Activated T-cell treated with anti-CD3 and anti-CD28 coated beads, Interleukin-2, amount 50 U/mL, for 24 hours (primary cell): ENCODE data around the gene ZNF107.

Source experiments
- DNase-seq: peaks from one replicate; pipeline ENCODE4 v3.0.0-alpha.2; 2020
- H3K27ac Mint-ChIP-seq: 2 replicates; pipeline ENCODE4 v1.8.0; 2020; ENCODE audit warnings: mild to moderate bottlenecking, mixed read lengths
- H3K27me3 Mint-ChIP-seq: 2 replicates; pipeline ENCODE4 v1.8.0; 2020; ENCODE audit warnings: mixed read lengths
- H3K36me3 Mint-ChIP-seq: 2 replicates; pipeline ENCODE4 v1.8.0; 2020; ENCODE audit warnings: low read depth, mixed read lengths
- H3K4me1 Mint-ChIP-seq: 2 replicates; pipeline ENCODE4 v1.8.0; 2020; ENCODE audit warnings: low read depth, mixed read lengths
- H3K4me3 Mint-ChIP-seq: 2 replicates; pipeline ENCODE4 v1.8.0; 2020; ENCODE audit warnings: mild to moderate bottlenecking, moderate library complexity, mixed read lengths
- H3K9me3 Mint-ChIP-seq: 2 replicates; pipeline ENCODE4 v1.8.0; 2020; ENCODE audit warnings: mixed read lengths

ZNF107 gene

DNA sequence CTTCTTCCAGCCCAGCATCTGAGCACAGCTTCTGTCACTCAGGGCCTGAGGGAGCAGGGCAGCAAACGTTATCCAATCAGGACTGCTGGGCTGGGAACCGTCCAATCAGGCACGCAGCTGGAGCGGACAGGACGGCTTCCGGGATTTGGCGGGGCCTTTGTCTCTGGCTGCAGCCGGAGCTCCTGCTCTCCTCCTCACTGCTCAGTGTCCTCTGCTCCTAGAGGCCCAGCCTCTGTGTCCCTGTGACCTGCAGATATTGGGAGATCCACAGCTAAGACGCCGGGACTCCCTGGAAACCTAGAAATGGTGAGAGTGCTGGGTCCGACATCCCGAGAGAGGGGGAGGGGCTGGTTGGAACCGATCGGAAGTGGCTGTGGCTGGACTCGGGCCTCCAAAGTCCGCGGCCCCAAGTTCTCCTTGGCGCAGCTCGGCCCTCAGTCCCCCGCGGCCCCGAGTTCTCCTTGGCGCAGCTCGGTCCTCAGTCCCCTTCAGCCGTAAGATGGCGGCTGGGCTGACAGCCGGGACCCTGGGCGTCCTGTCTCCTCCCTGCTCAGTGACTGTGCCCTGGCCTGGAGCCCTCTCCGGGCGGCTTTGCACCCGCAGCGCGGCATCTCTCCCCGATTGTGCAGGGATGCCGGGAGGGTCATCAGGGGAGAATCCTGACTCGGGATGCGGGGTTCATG is at the start of gene ZNF107:
ZNF107 (plus strand) TSS at position 154 of the 683 bp plus-strand sequence; CDS start at position 304, 150 bp downstream.
- peaks cover 62% of the 10 kb centered on the region for H3K36me3 Mint-ChIP-seq

DNA sequence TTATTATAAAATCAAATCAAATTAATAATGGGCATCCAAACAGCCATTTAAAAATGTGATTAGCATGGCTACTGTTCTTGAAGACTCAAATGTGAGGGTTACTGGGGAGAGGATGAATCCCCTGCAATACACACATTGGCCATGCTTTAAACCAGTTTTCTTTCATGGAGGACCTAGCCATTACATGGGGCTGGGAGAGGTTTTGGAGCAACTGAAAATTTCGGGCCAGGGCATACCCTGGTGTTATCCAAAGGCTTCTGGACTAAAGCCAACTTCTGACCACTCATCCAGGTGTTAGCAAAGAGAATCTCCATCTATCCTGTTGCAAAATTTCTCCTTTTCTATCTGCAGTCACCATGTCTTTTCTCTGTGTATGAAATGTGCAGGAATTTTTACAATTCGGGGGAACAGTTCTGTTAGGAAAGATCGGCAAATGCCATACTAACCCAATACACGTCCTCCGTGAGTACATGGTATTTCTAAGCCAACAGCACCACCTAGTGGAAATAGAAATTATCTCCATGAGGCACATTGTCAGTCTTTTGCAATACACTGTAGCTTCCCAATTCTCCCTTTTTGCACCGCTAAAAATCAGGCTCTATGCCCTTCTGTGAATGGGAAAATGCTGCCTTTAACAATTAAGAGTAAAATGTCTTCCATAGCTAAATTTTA is 47.0 kb upstream of the ZNF107 start:
- DNase-seq: no peak
- Mint-ChIP-seq H3K9me3 (peaks cover 22% of the 10 kb centered on the region), H3K4me3 (no peak overlapping the region), H3K27me3 (no peaks in the 10 kb centered on the region), H3K27ac (no peak overlapping the region), H3K36me3 (no peaks in the 10 kb centered on the region), H3K4me1 (peaks cover 1% of the 10 kb centered on the region)

More for the DNA sequence above, at the start of gene ZNF107:
- Mint-ChIP-seq H3K4me1 (peaks cover 50% of the 10 kb centered on the region), H3K27me3 (no peaks in the 10 kb centered on the region), H3K27ac (peak within 1 kb of the TSS; percentile 96), H3K9me3 (peaks cover 16% of the 10 kb centered on the region), H3K4me3 (peak within 1 kb of the TSS; percentile 97)
- peak; percentile 86 for DNase-seq

GRCh38 chr7:64619705-64620104 is 46.2 kb upstream of the ZNF107 start:
- no peak overlapping the region for H3K27ac Mint-ChIP-seq
- peaks cover 1% of the 10 kb centered on the region for H3K4me1 Mint-ChIP-seq
- H3K36me3 Mint-ChIP-seq: no peaks in the 10 kb centered on the region
- no peak overlapping the region for H3K4me3 Mint-ChIP-seq
- no peak for DNase-seq
- no peaks in the 10 kb centered on the region for H3K27me3 Mint-ChIP-seq
- H3K9me3 Mint-ChIP-seq: peaks cover 22% of the 10 kb centered on the region

GRCh38 chr7:64621656-64622055 is 44.3 kb upstream of the ZNF107 start:
- Mint-ChIP-seq H3K36me3 (no peaks in the 10 kb centered on the region), H3K27me3 (no peaks in the 10 kb centered on the region), H3K27ac (no peak overlapping the region), H3K4me3 (no peak overlapping the region), H3K4me1 (peaks cover 4% of the 10 kb centered on the region), H3K9me3 (peaks cover 22% of the 10 kb centered on the region)
- no peak for DNase-seq

DNA sequence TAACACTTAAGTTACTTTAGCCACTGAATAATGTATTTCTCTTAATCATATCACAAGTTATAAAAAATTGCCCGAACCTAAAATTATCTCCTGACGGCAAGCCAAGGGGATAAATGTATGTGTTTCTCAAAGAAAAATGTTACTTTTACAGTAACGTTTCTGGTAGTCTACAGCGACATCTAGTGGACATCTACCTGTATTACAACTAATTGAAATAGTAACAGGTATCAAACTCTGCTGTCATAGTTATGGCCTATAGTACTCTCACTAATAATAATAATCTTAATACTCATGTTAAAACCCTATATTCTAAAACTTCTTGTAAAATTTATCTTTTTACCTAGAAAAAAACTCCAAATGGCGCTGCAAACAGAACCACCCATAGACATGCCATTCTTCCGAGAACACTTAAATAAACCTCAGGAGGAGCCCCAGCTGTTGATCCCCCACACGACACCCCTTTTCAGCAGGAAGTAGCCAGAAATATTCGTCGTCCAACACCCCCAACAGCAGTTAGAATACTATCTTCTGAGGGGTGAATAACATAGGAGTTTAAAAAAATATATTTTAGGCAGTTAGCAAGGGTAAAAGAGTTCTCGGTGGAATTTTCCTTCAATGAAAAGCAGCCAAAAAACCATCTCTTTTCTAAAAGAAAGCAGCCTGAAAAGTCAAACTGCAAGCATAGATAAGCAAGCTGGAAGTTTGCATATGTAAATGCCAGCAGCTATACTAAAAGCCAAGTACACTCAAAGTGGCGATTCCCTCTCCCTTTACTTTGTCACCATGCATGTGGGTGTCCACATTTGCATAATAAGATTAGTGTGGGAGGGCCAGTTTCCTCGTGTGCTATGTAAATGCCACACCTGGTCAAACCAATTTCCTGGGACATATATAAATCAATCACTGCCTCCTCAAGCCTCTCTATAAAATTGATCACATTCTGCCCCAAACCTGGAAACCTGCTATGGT is 40.5 kb upstream of the ZNF107 start:
- Mint-ChIP-seq H3K9me3 (peaks cover 6% of the 10 kb centered on the region), H3K36me3 (no peaks in the 10 kb centered on the region), H3K4me1 (peaks cover 3% of the 10 kb centered on the region), H3K4me3 (no peak overlapping the region), H3K27me3 (no peaks in the 10 kb centered on the region), H3K27ac (no peak overlapping the region)
- no peak for DNase-seq

DNA sequence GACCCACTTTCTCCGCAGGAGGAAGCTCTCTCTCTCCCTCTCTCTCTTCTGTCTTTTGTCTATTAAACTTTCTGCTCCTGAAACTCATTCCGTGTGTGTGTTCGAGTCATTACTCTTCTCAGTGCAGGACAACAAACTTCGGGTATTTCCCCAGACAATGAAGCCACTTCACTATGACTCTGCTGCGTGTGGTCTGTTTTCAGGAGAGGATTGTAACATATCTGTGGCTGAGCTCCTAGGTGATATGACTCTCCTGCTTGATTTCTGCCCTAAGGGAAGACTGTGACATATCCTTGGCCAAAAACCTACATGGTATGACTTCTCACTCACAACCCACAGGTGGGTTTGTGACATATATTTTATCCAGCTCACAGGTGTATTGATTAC is 39.9 kb upstream of the ZNF107 start:
- no peak for DNase-seq
- Mint-ChIP-seq H3K9me3 (peaks cover 3% of the 10 kb centered on the region), H3K27me3 (no peaks in the 10 kb centered on the region), H3K36me3 (no peaks in the 10 kb centered on the region), H3K27ac (no peak overlapping the region), H3K4me1 (peaks cover 3% of the 10 kb centered on the region), H3K4me3 (no peak overlapping the region)

DNA sequence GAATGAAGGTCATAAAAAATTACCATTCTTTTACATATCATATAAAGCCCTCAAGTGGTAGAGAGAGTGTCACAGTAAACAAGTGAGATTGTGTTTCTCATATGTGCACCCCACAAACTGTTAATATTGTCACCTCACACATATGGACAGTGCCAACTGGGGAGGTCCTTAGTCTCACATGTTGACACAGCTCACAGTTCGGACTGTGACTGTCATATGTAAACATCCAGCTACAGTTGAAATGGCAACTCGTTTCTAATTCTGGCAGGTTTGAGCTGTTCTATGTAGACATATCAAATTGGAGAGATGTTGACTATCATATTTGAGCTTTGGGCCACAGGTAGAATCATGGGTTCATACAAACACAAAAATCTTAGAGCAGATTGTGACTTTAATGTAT is 39.4 kb upstream of the ZNF107 start:
- H3K4me1 Mint-ChIP-seq: peaks cover 3% of the 10 kb centered on the region
- H3K36me3 Mint-ChIP-seq: no peaks in the 10 kb centered on the region
- no peaks in the 10 kb centered on the region for H3K27me3 Mint-ChIP-seq
- no peak for DNase-seq
- peaks cover 3% of the 10 kb centered on the region for H3K9me3 Mint-ChIP-seq
- H3K27ac Mint-ChIP-seq: no peak overlapping the region
- no peak overlapping the region for H3K4me3 Mint-ChIP-seq

GRCh38 chr7:64628192-64628591 is 37.7 kb upstream of the ZNF107 start:
- H3K27ac Mint-ChIP-seq: no peak overlapping the region
- no peaks in the 10 kb centered on the region for H3K36me3 Mint-ChIP-seq
- no peaks in the 10 kb centered on the region for H3K9me3 Mint-ChIP-seq
- H3K27me3 Mint-ChIP-seq: no peaks in the 10 kb centered on the region
- peaks cover 3% of the 10 kb centered on the region for H3K4me1 Mint-ChIP-seq
- no peak for DNase-seq
- no peak overlapping the region for H3K4me3 Mint-ChIP-seq

DNA sequence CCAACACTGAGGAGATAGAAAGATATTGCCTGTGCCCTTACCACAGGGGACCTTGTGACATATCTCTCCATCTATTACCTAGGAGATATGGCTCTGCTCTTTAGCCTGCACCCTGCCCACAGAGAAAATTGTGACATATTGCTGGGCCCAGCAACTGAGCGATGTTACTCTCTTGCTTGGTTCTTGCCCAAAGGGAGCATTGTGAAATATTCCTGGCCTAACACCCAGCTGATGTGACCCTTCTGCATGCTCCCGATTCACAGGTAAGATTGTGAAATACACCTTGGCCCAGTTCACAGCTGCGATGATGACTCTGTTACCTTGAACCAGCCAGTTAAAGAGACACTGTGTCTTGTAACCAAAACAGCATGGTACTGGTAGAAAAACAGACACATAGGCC is 37.2 kb upstream of the ZNF107 start:
- no peak overlapping the region for H3K27ac Mint-ChIP-seq
- H3K4me1 Mint-ChIP-seq: peaks cover 3% of the 10 kb centered on the region
- DNase-seq: no peak
- no peaks in the 10 kb centered on the region for H3K9me3 Mint-ChIP-seq
- H3K36me3 Mint-ChIP-seq: no peaks in the 10 kb centered on the region
- no peaks in the 10 kb centered on the region for H3K27me3 Mint-ChIP-seq
- no peak overlapping the region for H3K4me3 Mint-ChIP-seq

GRCh38 chr7:64630496-64630895 is 35.4 kb upstream of the ZNF107 start:
- H3K4me1 Mint-ChIP-seq: peaks cover 3% of the 10 kb centered on the region
- no peaks in the 10 kb centered on the region for H3K27me3 Mint-ChIP-seq
- no peaks in the 10 kb centered on the region for H3K36me3 Mint-ChIP-seq
- no peak overlapping the region for H3K27ac Mint-ChIP-seq
- no peaks in the 10 kb centered on the region for H3K9me3 Mint-ChIP-seq
- H3K4me3 Mint-ChIP-seq: no peak overlapping the region
- no peak for DNase-seq

DNA sequence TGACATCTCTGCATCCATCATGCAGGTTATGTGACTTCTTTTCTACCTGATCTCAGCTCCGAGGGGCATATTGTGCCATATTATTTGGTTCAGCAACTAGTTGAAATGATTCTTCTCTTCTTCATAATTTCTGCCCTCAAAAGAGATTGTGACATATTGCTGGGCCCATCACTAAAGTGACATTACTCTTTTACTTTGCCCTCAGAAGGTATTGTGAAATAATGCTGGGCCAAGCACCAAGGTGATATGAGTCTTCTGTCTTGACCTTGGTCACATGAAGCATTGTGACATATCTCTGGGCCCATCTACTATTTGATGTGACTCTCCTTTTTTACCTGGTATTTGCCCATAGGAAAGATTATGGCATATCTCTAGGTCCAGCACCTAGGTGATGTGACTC is 33.9 kb upstream of the ZNF107 start:
- no peaks in the 10 kb centered on the region for H3K9me3 Mint-ChIP-seq
- no peak for DNase-seq
- no peak overlapping the region for H3K27ac Mint-ChIP-seq
- H3K36me3 Mint-ChIP-seq: no peaks in the 10 kb centered on the region
- H3K4me3 Mint-ChIP-seq: no peak overlapping the region
- no peaks in the 10 kb centered on the region for H3K4me1 Mint-ChIP-seq
- no peaks in the 10 kb centered on the region for H3K27me3 Mint-ChIP-seq

GRCh38 chr7:64633401-64633800 is 32.5 kb upstream of the ZNF107 start:
- H3K4me1 Mint-ChIP-seq: no peaks in the 10 kb centered on the region
- H3K36me3 Mint-ChIP-seq: no peaks in the 10 kb centered on the region
- no peak for DNase-seq
- H3K4me3 Mint-ChIP-seq: no peak overlapping the region
- no peaks in the 10 kb centered on the region for H3K27me3 Mint-ChIP-seq
- no peaks in the 10 kb centered on the region for H3K9me3 Mint-ChIP-seq
- no peak overlapping the region for H3K27ac Mint-ChIP-seq

- H3K27ac Mint-ChIP-seq: no peak overlapping the region
- no peak for DNase-seq
- H3K27me3 Mint-ChIP-seq: no peaks in the 10 kb centered on the region
- H3K4me3 Mint-ChIP-seq: no peak overlapping the region
- H3K36me3 Mint-ChIP-seq: no peaks in the 10 kb centered on the region
- H3K9me3 Mint-ChIP-seq: no peaks in the 10 kb centered on the region
- H3K4me1 Mint-ChIP-seq: no peaks in the 10 kb centered on the region
Measured at GRCh38 chr7:64634406-64635062, 31.4 kb upstream of the ZNF107 start.

DNA sequence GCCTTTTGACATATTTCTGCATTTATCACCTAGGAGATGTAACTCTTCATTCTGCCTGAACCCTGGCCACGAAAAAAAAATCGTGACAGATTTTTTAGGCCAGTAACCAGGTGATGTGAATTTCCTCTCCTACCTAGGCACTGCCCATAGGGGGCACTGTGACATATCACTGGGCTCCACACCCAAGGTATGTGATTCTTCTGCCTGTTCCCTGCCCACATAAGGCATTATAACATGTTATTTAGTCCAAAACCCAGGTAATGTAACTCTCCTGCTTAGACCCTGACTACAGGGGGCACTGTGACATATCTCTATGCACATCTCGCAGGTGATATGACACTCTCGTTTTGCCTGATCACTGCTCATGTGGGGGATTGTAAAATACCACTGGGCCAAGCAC is 29.5 kb upstream of the ZNF107 start:
- no peaks in the 10 kb centered on the region for H3K4me1 Mint-ChIP-seq
- H3K27me3 Mint-ChIP-seq: no peaks in the 10 kb centered on the region
- H3K9me3 Mint-ChIP-seq: no peaks in the 10 kb centered on the region
- H3K36me3 Mint-ChIP-seq: no peaks in the 10 kb centered on the region
- H3K4me3 Mint-ChIP-seq: no peak overlapping the region
- DNase-seq: no peak
- H3K27ac Mint-ChIP-seq: no peak overlapping the region
